Stimulated activated CD4-positive, alpha-beta T cell treated with anti-CD3 and anti-CD28 coated beads, Interleukin-1b, Interleukin-23, amount 100 ng/mL, for 48 hours (primary cell): ENCODE results near the gene RNFT2.
A peak's percentile ranks its signal among the peaks of the same experiment; 100 is the strongest.
"Not testable (repeated sequence)": the region's sequence is repeated elsewhere in the genome, so short reads cannot be mapped to it uniquely, and the experiment has no call there.

Experiments used
- DNase-seq: peaks from one replicate; pipeline ENCODE4 v3.0.0-alpha.2; 2020

RNFT2 gene

GRCh38 chr12:116745554-116745953, 7.4 kb downstream of the RNFT2 start:
- no peak for DNase-seq

GRCh38 chr12:116749884-116750283, 11.8 kb downstream of the RNFT2 start:
- DNase-seq, result no peak

- no peak for DNase-seq
Observed at GRCh38 chr12:116750298-116750697, 12.2 kb downstream of the RNFT2 start.

- DNase-seq, result not testable (repeated sequence)
Observed at GRCh38 chr12:116754097-116754496, 16.0 kb downstream of the RNFT2 start.

- not testable (repeated sequence) for DNase-seq
Observed at GRCh38 chr12:116754783-116755182, 16.7 kb downstream of the RNFT2 start.

GRCh38 chr12:116759783-116760621, 21.9 kb downstream of the RNFT2 start:
- peak; percentile 36 for DNase-seq

GRCh38 chr12:116760622-116761020, 22.5 kb downstream of the RNFT2 start:
- no peak for DNase-seq

- no peak for DNase-seq
Observed at GRCh38 chr12:116761499-116761898, 23.4 kb downstream of the RNFT2 start.

- no peak for DNase-seq
Observed at GRCh38 chr12:116765271-116765670, 27.2 kb downstream of the RNFT2 start.

- DNase-seq, result no peak
Observed at GRCh38 chr12:116766285-116766684, 28.2 kb downstream of the RNFT2 start.

- no peak for DNase-seq
Observed at GRCh38 chr12:116766746-116767145, 28.6 kb downstream of the RNFT2 start.

GRCh38 chr12:116771651-116772050, 33.5 kb downstream of the RNFT2 start:
- DNase-seq, result no peak

- no peak for DNase-seq
Observed at GRCh38 chr12:116773276-116773731, 35.2 kb downstream of the RNFT2 start.

GRCh38 chr12:116774020-116774419, 35.9 kb downstream of the RNFT2 start:
- DNase-seq, result no peak

- DNase-seq, result no peak
Observed at GRCh38 chr12:116777245-116777644, 39.1 kb downstream of the RNFT2 start.

- no peak for DNase-seq
Observed at GRCh38 chr12:116779597-116779996, 41.5 kb downstream of the RNFT2 start.

- no peak for DNase-seq
Observed at GRCh38 chr12:116780942-116781341, 42.8 kb downstream of the RNFT2 start.

- no peak for DNase-seq
Observed at GRCh38 chr12:116783525-116784237, 45.6 kb downstream of the RNFT2 start.

GRCh38 chr12:116784238-116784612, 46.1 kb downstream of the RNFT2 start:
- DNase-seq, result no peak

GRCh38 chr12:116789562-116789961, 51.4 kb downstream of the RNFT2 start:
- not testable (repeated sequence) for DNase-seq

GRCh38 chr12:116790066-116790465, 52.0 kb downstream of the RNFT2 start:
- DNase-seq, result no peak

- DNase-seq, result no peak
Observed at GRCh38 chr12:116792403-116792802, 54.3 kb downstream of the RNFT2 start.

GRCh38 chr12:116794725-116795124, 56.6 kb downstream of the RNFT2 start:
- DNase-seq, result no peak

- DNase-seq, result no peak
Observed at GRCh38 chr12:116797885-116798284, 59.8 kb downstream of the RNFT2 start.
